GM12801 (cell line): ENCODE results near the gene SOX5.

Experiments used
- CTCF ChIP-seq: IDR thresholded peaks from one replicate; pipeline ENCODE4 v1.5.1; 2011; ENCODE audit warnings: control low read depth; ENCODE audit not compliant: insufficient read length; ENCODE audit errors: extremely low read depth

The SOX5 gene

GRCh38 chr12:23911574-23911973 is 37.9 kb downstream of the SOX5 start:
- no peak for TF ChIP-seq CTCF

GRCh38 chr12:23909551-23909950 is 39.9 kb downstream of the SOX5 start:
- TF ChIP-seq CTCF, result no peak

GRCh38 chr12:23906329-23906728 is 43.1 kb downstream of the SOX5 start:
- TF ChIP-seq CTCF, result no peak

GRCh38 chr12:23899434-23899833 is 50.0 kb downstream of the SOX5 start:
- TF ChIP-seq CTCF, result no peak

DNA sequence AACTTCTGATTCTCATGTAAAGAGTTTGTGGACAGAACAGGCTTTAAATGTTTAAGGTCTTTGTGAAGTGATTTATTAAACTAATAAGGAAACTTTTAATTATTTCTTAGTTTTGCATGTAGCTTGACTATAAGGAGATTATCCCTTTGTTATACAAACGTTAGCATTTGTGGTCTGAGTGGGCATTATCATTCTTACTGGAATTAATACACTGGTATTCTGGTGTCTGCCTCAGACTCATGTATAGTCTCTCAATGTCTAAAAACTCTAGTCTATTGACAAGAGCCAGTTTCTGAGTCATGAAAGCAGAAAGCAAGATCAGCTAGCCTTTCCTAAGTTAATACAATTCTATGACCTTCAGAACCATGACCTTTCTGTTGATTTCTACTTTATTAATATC is 51.3 kb downstream of the SOX5 start:
- no peak for TF ChIP-seq CTCF

- no peak for TF ChIP-seq CTCF
Observed at GRCh38 chr12:23895792-23896218, 53.7 kb downstream of the SOX5 start.

DNA sequence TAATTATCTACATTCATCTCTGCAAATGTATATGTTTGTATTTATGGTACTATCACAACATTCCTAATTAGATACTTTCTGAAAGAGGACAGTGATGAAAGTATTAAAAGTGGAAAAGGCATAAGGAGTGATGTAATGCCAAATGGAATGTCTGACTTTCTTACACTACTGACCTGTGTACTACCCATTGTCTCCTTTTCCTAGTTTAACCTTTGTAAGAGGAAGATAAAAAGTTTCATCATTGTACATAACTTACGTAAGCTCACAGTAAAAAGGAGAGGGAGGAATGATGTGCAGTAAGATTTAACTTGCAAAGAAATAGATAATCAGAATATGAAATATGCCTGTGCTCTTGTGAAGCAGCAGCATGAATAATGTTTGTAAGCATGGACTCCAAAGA is 55.9 kb downstream of the SOX5 start:
- no peak for TF ChIP-seq CTCF

DNA sequence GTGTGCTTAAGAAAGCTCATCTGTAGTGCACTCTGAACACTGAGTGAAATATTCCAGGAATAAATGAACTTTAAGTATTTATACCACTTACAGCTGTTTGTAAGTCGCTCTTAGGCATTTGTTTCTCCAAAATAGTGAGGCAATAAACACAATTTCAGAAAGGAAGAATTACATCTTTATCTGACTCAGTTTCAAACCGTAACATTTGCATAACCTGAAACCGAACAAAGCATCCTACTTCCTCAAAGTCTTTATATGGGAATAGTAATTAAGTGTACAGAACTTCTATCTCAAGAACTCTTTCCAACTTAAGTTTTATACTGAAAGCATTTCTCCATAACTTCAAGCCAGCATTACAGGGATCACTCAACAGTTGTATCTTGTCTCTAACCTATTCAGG is 58.4 kb downstream of the SOX5 start:
- no peak for TF ChIP-seq CTCF
